MM.1S (cell line): ENCODE measurements around the gene RASSF3.

ENCODE experiments used
- CTCF ChIP-seq: fragments of 300-600 bp; sonication (generic); IDR thresholded peaks from 2 replicates; pipeline ENCODE4 v1.5.1; 2016; ENCODE audit warnings: antibody characterized with exemption, low read length, mixed read lengths
- EZH2 ChIP-seq: fragments of 300-600 bp; sonication (generic); optimal IDR thresholded peaks from 2 replicates; pipeline ENCODE3; 2017; ENCODE audit warnings: low read depth, mild to moderate bottlenecking, antibody characterized with exemption, low read length, mixed read lengths

GRCh38 chr12:64736771-64737170 lies 126.5 kb downstream of the RASSF3 start:
- TF ChIP-seq EZH2 (no peak), CTCF (no peak)
